DOHH2 (cell line): ENCODE data around the gene MRPL40.

ENCODE experiments used
- EZH2phosphoT487 ChIP-seq: fragments of 200-600 bp; sonication (generic); IDR thresholded peaks from 2 replicates; pipeline ENCODE4 v1.6.1; 2017; ENCODE audit warnings: borderline replicate concordance, mild to moderate bottlenecking, antibody characterized with exemption, low read length, moderate library complexity, mixed read lengths
- TF ChIP-seq, protein P1 (sequence below): fragments of 200-600 bp; sonication (generic); IDR thresholded peaks from one replicate; pipeline ENCODE4 v1.5.1; 2014; ENCODE audit warnings: antibody characterized with exemption, mild to moderate bottlenecking, low read depth, low read length; ENCODE audit not compliant: poor library complexity, severe bottlenecking

GRCh38 chr22:19451570-19451969 lies 19.2 kb downstream of the MRPL40 start:
- TF ChIP-seq, protein P1, sequence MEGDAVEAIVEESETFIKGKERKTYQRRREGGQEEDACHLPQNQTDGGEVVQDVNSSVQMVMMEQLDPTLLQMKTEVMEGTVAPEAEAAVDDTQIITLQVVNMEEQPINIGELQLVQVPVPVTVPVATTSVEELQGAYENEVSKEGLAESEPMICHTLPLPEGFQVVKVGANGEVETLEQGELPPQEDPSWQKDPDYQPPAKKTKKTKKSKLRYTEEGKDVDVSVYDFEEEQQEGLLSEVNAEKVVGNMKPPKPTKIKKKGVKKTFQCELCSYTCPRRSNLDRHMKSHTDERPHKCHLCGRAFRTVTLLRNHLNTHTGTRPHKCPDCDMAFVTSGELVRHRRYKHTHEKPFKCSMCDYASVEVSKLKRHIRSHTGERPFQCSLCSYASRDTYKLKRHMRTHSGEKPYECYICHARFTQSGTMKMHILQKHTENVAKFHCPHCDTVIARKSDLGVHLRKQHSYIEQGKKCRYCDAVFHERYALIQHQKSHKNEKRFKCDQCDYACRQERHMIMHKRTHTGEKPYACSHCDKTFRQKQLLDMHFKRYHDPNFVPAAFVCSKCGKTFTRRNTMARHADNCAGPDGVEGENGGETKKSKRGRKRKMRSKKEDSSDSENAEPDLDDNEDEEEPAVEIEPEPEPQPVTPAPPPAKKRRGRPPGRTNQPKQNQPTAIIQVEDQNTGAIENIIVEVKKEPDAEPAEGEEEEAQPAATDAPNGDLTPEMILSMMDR, result no peak
- TF ChIP-seq EZH2phosphoT487, result no peak
